ENCODE results near the gene ADARB1. TPM values are rescaled to one million over a fixed set of nuclear protein-coding genes. Genes with fewer than 3 reads are reported as not detected.
"Not testable (repeated sequence)": the region's sequence is repeated elsewhere in the genome, so short reads cannot be mapped to it uniquely, and the experiment has no call there.

The ADARB1 gene
- total RNA-seq, 1 donor from 2014 or later, result 15.9 TPM

DNA sequence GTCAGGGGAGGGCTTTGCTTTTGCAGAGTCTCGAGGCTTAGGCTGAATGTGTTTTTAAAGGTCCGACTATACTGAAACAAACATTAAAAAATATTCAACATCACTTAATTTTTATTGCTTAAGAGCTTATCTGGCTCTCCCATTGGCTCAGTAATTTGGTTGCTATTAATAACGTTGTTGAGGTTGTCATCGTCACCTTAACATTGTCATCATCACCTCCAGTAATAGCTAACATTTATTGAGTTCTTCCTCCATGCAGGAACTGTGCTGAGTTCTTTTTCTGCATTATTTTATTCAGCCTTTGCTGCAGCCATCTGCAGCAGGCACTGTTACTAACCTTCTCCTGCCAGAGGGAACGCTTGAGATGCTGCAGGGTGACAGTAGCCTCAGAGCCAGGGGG lies 40.1 kb downstream of the ADARB1 start:
- no peak for DNase-seq (ENCODE audit: low read depth in 2 of 2)

DNA sequence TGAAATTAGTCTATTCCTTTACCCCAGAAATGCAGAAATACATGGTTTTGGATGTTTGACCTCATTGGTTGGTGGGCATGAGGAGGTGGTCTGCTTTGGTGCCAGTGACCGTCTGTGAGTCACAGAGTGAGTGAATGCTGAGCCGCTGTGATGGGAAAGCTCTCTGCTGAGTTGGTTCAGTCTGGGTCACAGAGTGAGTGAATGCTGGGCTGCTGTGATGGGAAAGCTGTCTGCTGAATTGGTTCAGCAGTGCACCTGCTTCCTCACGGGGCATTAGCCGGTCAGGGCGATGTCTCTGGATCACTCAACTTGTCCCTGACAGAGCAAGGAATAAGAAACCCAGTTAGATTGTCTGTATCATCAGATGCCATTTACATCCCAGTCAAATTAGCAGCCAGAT lies 40.8 kb downstream of the ADARB1 start:
- DNase-seq (ENCODE audit: low read depth in 2 of 2), result no peak

DNA sequence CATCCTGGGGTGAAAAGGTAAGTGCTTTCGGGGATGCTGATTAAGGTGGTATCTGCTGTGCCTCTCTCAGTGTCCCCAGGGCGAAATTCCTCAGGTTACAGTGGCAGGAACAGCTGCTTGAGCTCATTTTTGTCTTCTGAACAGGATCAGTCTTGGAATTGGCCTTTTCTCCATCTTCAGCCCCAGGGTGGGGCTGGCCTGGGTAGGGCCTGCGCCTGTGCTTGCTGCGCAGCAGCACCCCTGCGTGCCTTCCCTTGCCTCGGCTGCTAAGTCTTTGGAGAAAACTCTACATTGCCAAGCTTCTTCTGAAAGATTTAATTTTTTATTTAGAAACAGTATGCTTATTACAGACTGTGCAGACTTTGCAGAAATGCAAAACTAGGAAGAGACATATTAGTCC lies 41.7 kb downstream of the ADARB1 start:
- no peak for DNase-seq (ENCODE audit: low read depth in 2 of 2)

DNA sequence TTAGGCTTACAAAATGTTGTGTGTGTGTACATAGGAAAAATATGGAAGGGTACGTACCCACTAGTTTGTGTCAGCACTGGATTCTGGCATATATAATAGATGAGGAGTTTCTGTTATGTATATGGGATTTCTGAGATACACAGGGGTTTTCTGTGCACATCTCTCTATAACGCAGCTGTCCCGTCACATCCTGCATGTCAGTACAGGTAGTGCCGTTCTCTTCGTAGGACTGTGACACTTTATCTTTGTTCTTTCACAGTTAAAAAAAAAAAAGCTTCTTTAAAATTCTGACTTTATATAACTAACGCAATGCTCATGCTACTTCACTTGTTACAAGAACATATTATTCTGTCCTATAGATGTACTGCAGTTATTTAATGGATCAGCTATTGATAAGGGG lies 42.9 kb downstream of the ADARB1 start:
- no peak for DNase-seq (ENCODE audit: low read depth in 2 of 2)

DNA sequence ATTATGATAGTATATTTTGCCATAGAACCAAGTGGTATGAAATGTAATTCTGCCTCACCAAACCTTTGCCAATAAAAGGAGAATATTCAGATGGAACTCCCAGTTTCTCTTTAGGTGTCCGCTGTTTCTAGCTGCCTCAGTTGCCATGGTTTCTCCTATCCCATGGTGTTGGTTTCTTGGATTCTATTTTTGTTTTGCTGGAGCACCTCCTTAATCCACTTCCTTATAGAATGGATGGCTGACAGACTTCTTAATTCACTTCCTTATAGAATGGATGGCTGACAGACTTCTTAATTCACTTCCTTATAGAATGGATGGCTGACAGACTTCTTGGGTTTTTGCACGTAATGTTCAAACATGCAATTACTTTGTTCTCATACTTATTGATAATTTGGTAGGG lies 43.7 kb downstream of the ADARB1 start:
- no peak for DNase-seq (ENCODE audit: low read depth in 2 of 2)

DNA sequence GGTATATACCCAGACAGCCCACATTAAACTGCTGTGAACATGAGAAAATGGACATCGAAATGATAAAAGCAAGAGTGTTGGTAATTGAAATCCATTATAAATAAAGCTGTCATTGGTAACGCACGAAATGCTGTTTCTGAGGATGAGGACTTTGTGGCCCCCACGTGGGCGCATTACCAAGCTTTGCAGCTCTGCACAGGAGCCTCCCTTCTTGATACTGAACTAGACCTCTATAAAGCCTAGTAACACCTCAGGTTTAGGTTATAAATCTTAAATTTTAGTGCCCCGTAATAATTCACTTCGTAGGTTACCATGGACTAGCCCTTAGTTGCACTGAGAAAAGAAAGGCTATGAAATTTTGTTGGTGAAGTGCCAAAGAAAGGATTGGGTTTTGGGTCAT lies 45.4 kb downstream of the ADARB1 start:
- DNase-seq (ENCODE audit: low read depth in 2 of 2), result no peak

DNA sequence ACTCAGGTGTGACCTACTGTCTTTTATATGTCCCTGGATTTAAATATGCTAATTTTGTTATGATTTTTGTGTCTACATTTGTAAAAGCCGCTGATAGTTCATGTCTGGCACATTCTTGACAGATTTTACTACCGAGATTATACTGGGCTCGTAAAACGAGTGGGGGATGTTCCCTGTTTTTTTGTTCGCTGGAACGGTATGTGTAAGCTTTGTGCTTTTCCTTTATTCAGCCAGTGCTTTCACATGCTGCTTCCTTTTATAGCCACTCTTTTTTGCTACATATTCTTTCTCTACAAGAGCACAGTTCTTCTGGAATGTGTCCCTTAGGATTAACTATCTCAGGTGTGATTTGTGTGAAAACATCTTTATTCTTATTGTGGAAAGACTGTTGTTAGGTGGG lies 46.6 kb downstream of the ADARB1 start:
- no peak for DNase-seq (ENCODE audit: low read depth in 2 of 2)

DNA sequence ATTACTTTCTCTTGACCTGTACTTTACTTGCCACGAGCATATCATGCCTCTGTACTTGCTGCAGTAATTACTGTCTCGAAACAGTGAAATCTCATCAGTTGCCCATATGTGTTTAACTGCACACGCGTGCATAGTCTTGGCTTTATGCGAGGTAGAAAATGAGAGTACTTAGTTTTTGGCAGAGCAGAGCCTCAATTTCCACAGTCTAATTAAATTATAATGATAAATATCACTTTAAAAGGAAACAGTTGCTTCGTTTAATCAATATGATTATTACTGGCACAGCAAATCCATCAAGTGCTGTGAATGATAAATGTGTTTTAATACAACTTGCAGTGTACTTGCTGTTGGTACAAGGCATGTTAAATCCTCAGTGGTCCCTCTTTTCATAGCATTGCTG lies 47.6 kb downstream of the ADARB1 start:
- no peak for DNase-seq (ENCODE audit: low read depth in 2 of 2)

DNA sequence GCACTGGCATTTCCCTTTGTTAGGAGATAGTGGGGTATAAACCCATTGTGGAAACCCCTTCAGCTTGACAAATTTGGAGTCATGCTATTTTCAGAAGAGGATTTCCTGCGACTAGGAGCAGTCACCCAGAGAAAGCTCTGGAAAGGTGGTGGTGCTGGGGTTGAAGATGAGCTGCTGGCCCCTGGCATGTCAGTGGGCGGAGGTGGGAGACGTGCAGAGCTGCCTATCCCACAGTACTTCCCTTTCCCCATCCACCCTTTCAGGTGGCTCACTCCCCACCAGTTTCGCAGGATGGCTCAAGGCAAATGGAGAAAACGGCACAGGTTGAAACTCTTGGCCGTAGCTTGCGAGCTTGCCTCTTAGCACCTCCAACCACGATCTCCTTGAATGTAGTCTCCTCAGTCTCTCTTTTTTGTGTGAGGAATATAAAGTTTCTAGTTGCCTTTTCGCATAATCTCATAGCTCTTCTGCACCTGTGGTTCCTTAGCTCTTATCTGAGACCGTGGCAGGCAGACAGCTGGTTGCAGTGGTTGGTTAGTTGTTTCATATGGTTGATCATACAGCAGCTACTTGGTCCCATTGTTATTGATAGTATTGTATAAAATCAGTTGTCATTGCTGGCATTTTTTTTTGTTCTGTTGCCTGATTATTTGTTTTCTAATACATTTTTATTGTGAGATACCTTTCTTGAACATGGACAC lies 48.2 kb downstream of the ADARB1 start:
- no peak for DNase-seq (ENCODE audit: low read depth in 2 of 2)

DNA sequence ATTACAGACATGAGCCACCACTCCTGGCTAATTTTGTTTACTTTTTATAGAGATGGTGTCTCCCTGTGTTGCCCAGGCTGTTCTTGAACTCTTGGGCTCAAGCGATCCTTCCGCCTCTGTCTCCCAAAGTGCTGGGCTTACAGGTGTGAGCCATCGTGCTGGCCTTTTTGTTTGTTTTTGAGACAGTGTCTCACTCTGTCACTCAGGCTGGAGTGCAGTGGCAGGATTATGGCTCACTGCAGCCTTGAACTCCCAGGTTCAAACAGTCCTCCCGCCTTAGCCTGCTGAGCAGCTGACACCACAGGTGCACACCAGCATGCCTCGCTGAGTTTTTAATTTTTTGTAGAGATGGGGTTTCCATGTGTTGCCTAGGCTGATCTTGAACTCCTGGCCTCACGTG lies 49.1 kb downstream of the ADARB1 start:
- DNase-seq (ENCODE audit: low read depth in 2 of 2), result no peak

DNA sequence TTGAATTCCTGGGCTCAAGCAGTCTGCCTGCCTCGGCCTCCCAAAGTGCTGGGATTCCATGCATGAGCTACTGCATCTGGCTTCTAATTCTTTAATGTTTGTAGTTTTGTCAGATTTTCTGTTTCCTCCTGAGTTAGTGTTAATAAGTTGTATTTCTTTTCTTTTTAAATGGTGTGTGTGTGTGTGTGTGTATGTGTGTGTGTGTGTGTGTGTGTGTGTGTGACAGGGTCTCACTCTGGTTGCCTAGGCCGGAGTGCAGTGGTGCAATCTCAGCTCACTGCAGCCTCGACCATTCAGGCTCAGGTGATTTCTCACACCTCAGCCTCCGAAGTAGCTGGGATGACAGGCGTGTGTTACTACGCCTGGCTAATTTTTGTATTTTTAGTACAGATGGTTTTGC lies 50.2 kb downstream of the ADARB1 start:
- DNase-seq (ENCODE audit: low read depth in 2 of 2), result no peak

DNA sequence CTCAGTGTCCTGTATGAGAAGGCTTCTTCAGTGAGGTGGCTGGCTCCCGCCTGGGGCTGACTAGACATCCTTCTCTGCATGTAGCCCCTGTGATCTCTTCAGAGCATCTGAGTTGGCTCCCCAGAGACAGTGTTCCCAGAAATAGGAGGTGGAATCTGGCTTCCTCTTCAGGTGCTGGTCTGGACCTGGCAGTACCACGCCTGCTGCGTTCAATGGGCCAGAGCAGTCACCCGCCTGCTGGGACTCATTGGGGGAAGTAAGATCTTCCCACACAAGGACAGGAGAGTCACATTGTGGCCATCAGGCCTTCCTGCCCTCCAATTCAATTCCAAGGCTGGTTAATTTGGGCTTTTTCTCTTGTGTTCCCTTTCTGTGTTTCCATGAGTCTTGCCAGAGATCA lies 51.0 kb downstream of the ADARB1 start:
- DNase-seq (ENCODE audit: low read depth in 2 of 2), result no peak

DNA sequence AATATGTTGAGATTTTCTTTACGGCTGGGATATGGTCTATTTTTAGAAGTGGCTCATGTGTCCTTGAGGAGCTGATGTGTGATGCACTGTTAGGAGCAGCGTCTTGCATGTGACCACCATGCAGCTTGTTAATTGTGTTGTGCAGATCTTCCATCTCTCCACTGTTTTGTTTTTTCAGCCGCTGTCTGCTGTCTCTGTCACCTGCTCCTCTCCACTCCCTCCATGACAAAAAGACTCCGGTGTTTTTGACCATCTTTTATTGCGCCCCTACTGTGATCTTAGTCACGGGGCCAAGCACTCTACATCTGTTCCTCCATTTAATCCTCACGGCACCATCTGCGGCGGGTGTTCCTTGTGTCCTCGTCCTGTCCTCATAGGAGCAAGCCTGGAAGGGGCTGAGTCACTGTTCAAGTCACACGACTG lies 51.8 kb downstream of the ADARB1 start:
- DNase-seq (ENCODE audit: low read depth in 2 of 2), result no peak

DNA sequence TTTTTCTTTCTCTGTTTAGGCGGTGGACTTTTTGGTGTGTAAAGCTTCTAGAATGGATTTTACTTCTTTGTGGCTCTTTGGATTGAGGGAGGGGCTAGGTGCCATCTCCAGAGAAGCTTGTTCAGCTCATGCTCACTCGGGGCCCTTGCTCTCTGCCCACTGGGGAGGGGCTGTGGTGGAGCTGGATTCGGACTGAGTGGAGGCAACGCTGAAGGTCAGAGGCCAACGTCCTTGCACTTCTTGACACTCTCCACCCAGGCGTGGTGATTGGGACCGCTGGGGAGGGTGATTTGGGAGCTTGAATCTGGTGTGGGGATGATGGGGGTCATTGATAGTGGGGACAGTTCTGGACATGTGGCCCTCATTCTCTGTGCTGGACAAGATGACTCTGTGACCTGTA lies 52.6 kb downstream of the ADARB1 start:
- DNase-seq (ENCODE audit: low read depth in 2 of 2), result no peak

DNA sequence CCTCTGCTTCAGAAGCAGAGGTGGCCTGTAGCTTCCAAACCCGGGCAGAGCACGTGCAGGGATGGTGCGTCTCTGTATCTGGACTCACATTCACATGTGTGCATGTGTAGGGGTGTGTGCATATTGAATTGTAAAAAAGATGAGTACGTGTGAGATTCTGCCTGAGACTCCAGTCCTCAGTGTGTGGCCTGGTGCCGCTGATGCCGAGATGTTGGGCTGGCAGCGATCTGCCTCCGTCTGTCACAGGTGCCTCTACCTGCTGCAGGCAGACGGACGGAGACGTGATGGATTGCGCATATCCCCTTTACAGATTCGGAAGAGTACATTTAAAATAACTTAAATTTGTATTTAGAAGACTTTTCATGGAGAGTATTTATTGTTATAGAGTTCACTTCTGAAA lies 53.6 kb downstream of the ADARB1 start:
- DNase-seq (ENCODE audit: low read depth in 2 of 2), result no peak

DNA sequence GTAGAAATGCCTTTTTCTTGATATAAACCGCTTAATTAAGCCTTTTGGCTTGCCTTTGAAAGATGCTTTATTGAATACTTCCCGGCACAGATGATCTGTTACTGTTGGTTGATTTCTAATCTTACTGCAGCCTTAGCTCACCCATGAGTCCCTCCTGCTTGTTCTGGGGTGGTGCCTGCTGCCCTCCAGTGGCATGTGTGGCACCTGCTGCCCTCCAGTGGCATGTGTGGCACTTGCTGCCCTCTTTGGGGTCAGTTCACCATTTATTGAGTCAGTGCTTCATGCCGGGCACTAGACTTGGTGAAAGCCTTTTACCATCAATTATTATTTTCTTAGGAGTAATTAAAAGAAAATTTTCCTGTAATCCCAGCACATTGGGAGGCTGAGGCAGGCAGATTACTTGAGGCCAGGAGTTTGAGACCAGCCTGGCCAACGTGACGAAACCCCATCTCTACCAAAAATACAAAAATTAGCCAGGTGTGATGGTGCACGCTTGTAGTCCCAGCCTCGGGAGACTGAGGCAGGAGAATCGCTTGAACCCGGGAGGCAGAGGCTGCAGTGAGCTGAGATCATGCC lies 54.3 kb downstream of the ADARB1 start:
- peak; percentile 60 to 86 for DNase-seq (ENCODE audit: low read depth in 2 of 2)

DNA sequence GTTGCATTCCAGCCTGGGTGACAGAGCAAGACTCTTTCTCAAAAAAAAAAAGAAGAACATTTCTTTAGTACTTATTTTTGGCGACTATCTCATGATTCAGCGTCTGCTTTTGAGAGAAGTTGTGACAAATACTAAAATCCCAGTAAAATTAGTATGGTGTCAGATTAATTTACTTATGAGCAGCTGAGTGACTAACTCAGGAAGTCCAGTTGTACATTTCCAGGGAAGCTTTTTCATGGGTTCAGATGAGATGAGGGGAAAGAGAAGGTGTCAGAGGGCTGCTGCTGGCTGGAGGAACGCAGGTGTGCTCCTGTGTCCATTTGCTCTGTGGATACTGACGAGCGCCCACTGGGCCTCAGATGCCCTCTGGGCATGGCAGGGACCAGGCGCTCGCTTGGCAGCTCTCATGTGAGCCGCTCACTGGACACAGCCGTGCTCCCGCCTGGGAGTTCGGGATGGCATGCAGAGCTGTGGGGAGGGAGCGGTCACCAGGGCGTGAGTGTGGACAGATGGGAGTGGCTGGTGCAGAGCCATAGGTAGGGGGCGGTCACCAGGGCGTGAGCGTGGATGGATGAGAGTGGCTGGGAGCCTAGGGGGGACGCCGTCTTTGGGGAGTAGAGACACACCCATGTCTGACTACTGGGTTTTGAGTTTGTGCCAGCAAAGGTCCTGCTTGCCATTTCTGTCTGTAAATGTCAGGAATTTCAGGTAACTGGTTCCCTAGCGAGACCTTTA lies 55.0 kb downstream of the ADARB1 start:
- peak in 1 of 2 donors; percentile 67 for DNase-seq (ENCODE audit: low read depth in 2 of 2)

DNA sequence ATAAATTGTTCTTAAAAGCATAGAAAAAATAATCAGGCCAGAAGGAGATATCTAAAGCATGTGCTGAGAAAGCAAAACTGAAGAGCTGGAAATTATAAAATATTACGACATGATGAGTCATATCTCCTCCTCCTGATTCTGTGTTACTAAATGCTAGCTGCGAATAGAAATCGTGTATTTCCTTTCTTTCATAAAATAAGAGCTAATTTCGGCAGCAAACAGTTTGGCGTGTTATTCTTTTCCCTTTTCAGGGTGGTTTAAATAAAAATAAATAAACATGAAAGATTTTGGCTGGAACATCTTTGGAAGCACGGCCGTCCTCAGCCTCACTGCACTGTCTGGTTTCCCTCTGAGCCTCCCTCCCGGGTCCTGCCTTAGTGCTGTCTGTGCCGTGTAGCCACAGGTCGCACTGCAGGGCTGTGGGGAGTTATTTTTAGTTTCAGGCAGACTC lies 56.0 kb downstream of the ADARB1 start:
- peak; percentile 48 to 72 for DNase-seq (ENCODE audit: low read depth in 2 of 2)

DNA sequence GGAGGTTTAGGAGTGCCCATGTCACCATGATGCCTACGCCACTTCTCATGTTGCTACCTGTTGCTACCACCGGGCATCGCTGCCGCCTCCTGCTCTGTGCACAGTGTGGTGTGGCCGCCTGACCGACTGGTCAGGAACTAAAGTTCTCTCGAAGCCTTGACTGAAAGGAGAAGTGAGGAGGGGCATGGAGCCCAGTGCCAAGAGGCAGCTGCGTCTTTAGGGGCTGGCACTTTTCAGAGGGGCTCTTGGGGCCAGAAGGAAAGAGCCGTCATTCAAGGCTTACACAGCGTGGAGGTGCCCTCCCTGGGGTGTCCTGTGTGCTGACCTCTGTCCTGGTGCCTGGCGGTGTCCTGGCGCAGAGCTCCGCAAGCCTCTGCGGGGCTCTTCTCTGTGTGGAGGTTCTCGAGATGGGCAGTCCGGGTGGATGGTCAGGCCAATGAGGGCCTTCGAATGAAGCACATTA lies 57.2 kb downstream of the ADARB1 start:
- DNase-seq (ENCODE audit: low read depth in 2 of 2), result no peak

DNA sequence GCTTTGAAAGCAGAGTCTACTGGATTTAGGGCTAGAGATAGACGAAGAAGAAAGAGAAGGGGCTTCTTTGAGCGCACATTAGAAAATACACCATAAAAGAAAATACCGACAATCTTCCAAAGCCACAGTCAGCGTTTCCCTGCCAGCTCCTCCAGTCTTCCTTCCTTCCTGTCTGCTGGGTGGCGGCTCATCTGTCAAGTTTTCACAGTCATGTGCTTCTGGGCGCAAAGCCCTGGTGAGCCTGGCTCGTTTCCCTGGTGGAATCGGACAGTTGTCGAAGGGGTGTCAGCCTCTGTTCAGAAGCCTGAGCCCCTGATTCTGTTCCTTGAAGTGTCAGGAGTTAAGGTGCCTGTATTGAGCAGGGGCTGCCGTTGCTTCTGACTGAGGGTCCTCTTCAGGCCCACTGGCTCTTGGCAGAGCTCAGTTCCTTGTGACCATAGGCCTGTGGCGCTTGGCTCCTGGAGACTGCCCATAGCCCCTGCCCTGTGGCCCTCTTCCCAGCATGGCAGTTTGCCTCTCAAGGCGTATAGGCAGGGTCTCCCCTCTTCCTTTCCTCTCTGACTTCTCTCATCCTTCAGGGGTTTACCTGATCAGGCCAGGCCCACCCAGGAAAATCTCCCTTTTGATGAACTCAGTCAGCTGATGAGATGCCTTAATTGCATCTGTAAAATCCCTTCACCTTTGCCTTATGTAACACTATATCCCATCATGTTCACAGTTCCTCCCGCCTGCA lies 58.6 kb downstream of the ADARB1 start:
- DNase-seq (ENCODE audit: low read depth in 2 of 2), result peak; percentile 22 to 77

DNA sequence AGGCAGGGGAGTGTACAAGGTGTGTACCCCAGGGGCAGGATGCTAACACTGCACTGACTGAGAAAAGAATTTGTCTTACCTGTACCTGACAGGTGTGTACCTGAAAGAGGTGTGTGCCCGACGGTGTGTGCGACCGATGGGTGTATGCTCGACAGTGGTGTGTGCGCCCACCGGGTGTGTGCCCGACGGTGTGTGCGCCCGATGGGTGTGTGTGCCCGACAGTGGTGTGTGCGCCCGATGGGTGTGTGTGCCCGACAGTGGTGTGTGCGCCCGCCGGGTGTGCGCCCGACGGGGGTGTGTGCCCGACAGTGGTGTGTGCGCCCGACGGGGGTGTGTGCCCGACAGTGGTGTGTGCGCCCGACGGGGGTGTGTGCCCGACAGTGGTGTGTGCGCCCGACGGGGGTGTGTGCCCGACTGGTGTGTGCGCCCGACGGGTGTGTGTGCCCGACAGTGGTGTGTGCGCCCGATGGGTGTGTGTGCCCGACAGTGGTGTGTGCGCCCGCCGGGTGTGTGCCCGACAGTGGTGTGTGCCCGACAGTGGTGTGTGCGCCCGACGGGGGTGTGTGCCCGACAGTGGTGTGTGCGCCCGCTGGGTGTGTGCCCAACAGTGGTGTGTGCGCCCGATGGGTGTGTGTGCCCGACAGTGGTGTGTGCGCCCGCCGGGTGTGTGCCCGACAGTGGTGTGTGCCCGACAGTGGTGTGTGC lies 59.3 kb downstream of the ADARB1 start:
- DNase-seq (ENCODE audit: low read depth in 2 of 2), result not testable (repeated sequence)

Measured in dermis microvascular lymphatic vessel endothelial cell (primary cell).